Stimulated activated naive B cell treated with anti-CD40 and anti-IgM and Interleukin-4, amounts not matched to agents 10 μg/mL and 1 μg/mL and 100 μg/mL, for 72 hours (primary cell): ENCODE data around the gene AOAH.
"Not testable (repeated sequence)": the region's sequence is repeated elsewhere in the genome, so short reads cannot be mapped to it uniquely, and the experiment has no call there.

Experiments used
- ATAC-seq, 2 donors: fragments of 150-1000 bp; cut with Tn5 transposase; replicated peaks; 2 replicates each; pipeline ENCODE4 v1.10.0; 2021; ENCODE audit warnings: moderate library complexity in 1 of 2
- DNase-seq: peaks from one replicate; pipeline ENCODE4 v3.0.0; 2021
- H3K27ac Mint-ChIP-seq: one replicate; pipeline ENCODE4 v1.8.0; 2022; ENCODE audit warnings: mild to moderate bottlenecking, mixed read lengths
- H3K27me3 Mint-ChIP-seq, 2 donors: one replicate each; pipeline ENCODE4 v1.8.0; 2022; ENCODE audit warnings: mixed read lengths in 2 of 2
- H3K36me3 Mint-ChIP-seq, 2 donors: one replicate each; pipeline ENCODE4 v1.8.0; 2022; ENCODE audit warnings: mixed read lengths in 2 of 2, mild to moderate bottlenecking in 1 of 2
- H3K4me1 Mint-ChIP-seq, 2 donors: one replicate each; pipeline ENCODE4 v1.8.0; 2022; ENCODE audit warnings: mixed read lengths in 2 of 2, mild to moderate bottlenecking in 1 of 2
- H3K4me3 Mint-ChIP-seq, 2 donors: one replicate each; pipeline ENCODE4 v1.8.0; 2022; ENCODE audit warnings: mild to moderate bottlenecking in 2 of 2, mixed read lengths in 2 of 2, moderate library complexity in 1 of 2
- H3K9me3 Mint-ChIP-seq, 2 donors: one replicate each; pipeline ENCODE4 v1.8.0; 2022; ENCODE audit warnings: mixed read lengths in 2 of 2, mild to moderate bottlenecking in 1 of 2

AOAH gene

GRCh38 chr7:36703860-36704259 lies 20.4 kb downstream of the AOAH start:
- H3K9me3 Mint-ChIP-seq, ATAC-seq, H3K4me1 Mint-ChIP-seq, H3K4me3 Mint-ChIP-seq, H3K36me3 Mint-ChIP-seq, H3K27me3 Mint-ChIP-seq, DNase-seq, H3K27ac Mint-ChIP-seq: not testable (repeated sequence)

DNA sequence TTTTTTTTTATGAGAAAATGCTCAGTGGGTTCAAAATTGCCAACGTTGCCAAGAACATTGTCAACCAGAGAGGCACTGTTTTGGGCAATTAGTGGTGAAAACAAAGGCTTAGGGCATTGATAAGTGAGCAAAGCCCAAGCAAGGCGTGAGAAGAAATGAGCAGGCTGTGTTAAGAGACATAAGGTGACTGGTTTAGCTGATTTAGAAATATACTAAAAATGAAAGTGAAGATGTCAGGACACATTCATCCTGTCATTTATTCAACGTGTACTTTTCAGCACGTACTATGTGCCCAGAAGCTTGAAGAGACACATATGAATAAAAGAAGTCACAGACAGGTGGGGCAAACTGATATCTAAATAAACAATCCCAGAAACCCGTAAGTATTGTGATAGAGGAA lies 31.8 kb downstream of the AOAH start:
- no peaks in the 10 kb centered on the region for H3K9me3 Mint-ChIP-seq
- no peak overlapping the region for H3K4me3 Mint-ChIP-seq
- no peak overlapping the region for H3K27ac Mint-ChIP-seq
- DNase-seq (no peak), ATAC-seq (no peak)
- peaks cover 12 to 22% of the 10 kb centered on the region in 2 donors for H3K4me1 Mint-ChIP-seq
- no peaks in the 10 kb centered on the region for H3K36me3 Mint-ChIP-seq
- H3K27me3 Mint-ChIP-seq: no peaks in the 10 kb centered on the region

GRCh38 chr7:36691983-36692382 lies 32.3 kb downstream of the AOAH start:
- ATAC-seq: no peak
- no peak for DNase-seq
- Mint-ChIP-seq H3K9me3 (no peaks in the 10 kb centered on the region), H3K4me3 (no peak overlapping the region), H3K27ac (no peak overlapping the region), H3K36me3 (no peaks in the 10 kb centered on the region), H3K4me1 (peaks cover 12 to 22% of the 10 kb centered on the region in 2 donors), H3K27me3 (no peaks in the 10 kb centered on the region)

GRCh38 chr7:36690514-36691187 lies 33.6 kb downstream of the AOAH start:
- Mint-ChIP-seq H3K9me3 (no peaks in the 10 kb centered on the region), H3K27me3 (no peaks in the 10 kb centered on the region), H3K36me3 (no peaks in the 10 kb centered on the region), H3K4me1 (peaks cover 15 to 27% of the 10 kb centered on the region in 2 donors), H3K4me3 (peak overlapping the region in 1 of 2 donors; percentile 35), H3K27ac (peak overlapping the region; percentile 14)
- DNase-seq: no peak
- peak; percentile 62 to 73 for ATAC-seq

- ATAC-seq: peak in 1 of 2 donors; percentile 25
- no peak for DNase-seq
- no peaks in the 10 kb centered on the region for H3K36me3 Mint-ChIP-seq
- H3K9me3 Mint-ChIP-seq: no peaks in the 10 kb centered on the region
- peak overlapping the region in 1 of 2 donors; percentile 35 for H3K4me3 Mint-ChIP-seq
- H3K27ac Mint-ChIP-seq: peak overlapping the region; percentile 14
- H3K4me1 Mint-ChIP-seq: peaks cover 15 to 27% of the 10 kb centered on the region in 2 donors
- H3K27me3 Mint-ChIP-seq: no peaks in the 10 kb centered on the region
Measured at GRCh38 chr7:36690041-36690440, 34.3 kb downstream of the AOAH start.

- H3K9me3 Mint-ChIP-seq: no peaks in the 10 kb centered on the region
- ATAC-seq (peak; percentile 44 to 46), DNase-seq (no peak)
- H3K4me1 Mint-ChIP-seq: peaks cover 18 to 22% of the 10 kb centered on the region in 2 donors
- no peak overlapping the region for H3K27ac Mint-ChIP-seq
- no peak overlapping the region for H3K4me3 Mint-ChIP-seq
- H3K36me3 Mint-ChIP-seq: no peaks in the 10 kb centered on the region
- no peaks in the 10 kb centered on the region for H3K27me3 Mint-ChIP-seq
Measured at GRCh38 chr7:36686499-36686898, 37.8 kb downstream of the AOAH start.

DNA sequence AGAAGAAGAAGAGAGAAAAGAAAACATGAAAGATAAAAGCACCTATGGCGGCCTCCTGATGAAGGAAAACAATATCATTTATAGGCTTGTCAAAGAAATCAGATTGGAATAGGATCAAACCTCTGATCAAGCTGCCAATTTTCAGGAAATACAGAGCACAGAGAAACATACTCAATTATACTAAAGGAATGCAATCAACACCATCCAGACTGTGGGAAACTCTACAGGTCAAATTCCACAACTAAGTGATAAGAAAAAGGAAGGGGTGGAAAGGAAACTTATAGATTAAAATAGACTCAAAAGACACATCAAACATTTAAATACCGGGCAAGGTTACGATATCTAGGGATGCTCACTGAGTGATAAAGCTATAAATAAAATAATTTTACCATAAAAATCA lies 39.3 kb downstream of the AOAH start:
- Mint-ChIP-seq H3K4me1 (peaks cover 6% of the 10 kb centered on the region in 2 donors), H3K36me3 (no peaks in the 10 kb centered on the region), H3K4me3 (no peak overlapping the region), H3K27ac (peak overlapping the region; percentile 53), H3K27me3 (no peaks in the 10 kb centered on the region), H3K9me3 (no peaks in the 10 kb centered on the region)
- ATAC-seq (no peak), DNase-seq (no peak)

GRCh38 chr7:36683695-36684357 lies 40.5 kb downstream of the AOAH start:
- no peaks in the 10 kb centered on the region for H3K36me3 Mint-ChIP-seq
- ATAC-seq (no peak), DNase-seq (no peak)
- no peaks in the 10 kb centered on the region for H3K9me3 Mint-ChIP-seq
- no peak overlapping the region for H3K4me3 Mint-ChIP-seq
- peaks cover 6% of the 10 kb centered on the region in 2 donors for H3K4me1 Mint-ChIP-seq
- no peak overlapping the region for H3K27ac Mint-ChIP-seq
- no peaks in the 10 kb centered on the region for H3K27me3 Mint-ChIP-seq

DNA sequence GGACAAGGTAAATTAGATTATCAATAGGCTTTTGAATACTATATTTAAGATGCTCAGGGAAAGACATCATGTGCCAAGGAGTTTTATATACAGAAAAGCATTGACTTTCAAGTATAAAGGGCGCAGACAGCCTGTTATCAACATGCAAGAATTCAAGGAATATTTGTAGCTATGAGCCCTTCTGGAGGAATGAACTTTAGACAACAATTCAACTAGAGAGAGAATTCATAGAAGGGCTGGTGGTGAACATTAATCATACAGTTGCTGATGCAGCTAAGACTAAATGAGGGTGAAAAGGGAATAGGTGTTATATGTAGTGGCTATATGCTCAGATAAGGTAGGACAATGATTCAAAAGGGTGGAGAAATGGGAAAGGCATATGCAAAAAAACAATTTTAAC lies 41.2 kb downstream of the AOAH start:
- DNase-seq: no peak
- peaks cover 12 to 14% of the 10 kb centered on the region in 2 donors for H3K4me1 Mint-ChIP-seq
- H3K4me3 Mint-ChIP-seq: no peak overlapping the region
- no peaks in the 10 kb centered on the region for H3K9me3 Mint-ChIP-seq
- no peak for ATAC-seq
- no peaks in the 10 kb centered on the region for H3K27me3 Mint-ChIP-seq
- no peak overlapping the region for H3K27ac Mint-ChIP-seq
- H3K36me3 Mint-ChIP-seq: no peaks in the 10 kb centered on the region

DNA sequence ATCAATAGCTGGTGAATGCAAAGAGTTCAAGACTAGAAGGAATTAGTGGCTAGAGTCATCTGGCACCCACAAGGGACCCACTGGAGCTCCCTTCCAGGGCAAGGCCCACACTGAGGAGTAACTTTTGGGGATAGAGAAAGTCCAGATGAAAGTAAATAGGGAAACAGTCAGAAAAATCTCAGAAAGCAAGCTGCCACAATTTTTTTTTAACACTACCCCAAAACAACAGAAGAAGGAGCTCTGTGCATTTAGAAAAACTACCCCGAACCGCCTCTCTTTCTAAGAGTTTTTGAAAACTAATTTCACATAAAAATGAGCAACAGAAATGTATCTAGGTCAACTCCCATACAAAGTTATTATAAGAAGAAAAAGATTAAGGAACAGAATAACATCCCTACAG lies 42.2 kb downstream of the AOAH start:
- DNase-seq (no peak), ATAC-seq (no peak)
- Mint-ChIP-seq H3K36me3 (no peaks in the 10 kb centered on the region), H3K4me3 (no peak overlapping the region), H3K27ac (no peak overlapping the region), H3K27me3 (no peaks in the 10 kb centered on the region), H3K4me1 (peaks cover 16 to 24% of the 10 kb centered on the region in 2 donors), H3K9me3 (no peaks in the 10 kb centered on the region)

DNA sequence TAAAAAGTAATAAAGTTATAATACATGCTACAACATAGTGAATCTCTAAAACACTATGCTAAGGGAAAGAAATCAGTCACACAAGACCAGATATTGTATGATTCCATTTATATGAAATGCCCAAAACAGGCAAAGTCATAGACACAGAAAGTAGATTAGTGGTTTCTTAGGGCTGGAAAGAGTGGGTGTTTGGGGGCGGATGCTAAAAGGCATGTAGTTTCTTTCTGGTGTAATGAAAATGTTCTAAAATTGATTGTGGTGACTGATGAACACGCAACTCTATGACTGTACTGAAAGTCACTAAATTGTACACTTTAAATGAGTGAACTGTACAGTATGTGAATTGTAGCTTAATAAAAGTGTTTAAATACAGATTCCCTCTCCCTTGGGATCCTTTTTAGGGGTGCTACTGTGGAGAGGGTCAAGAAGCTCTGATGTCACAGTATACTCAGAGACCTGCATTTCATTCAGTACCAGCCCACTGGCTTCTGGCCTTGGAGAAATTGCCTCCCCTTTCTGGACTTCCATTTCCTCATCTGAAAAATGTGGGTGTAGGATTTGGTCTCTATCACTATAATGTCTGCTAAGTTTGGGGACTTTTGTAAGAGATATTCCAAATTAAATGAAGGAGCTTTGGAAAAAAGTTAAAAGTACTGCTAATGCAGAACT lies 46.4 kb downstream of the AOAH start:
- Mint-ChIP-seq H3K9me3 (no peaks in the 10 kb centered on the region), H3K27me3 (no peaks in the 10 kb centered on the region), H3K4me3 (peak overlapping the region; percentile 19 to 43), H3K27ac (peak overlapping the region; percentile 93), H3K4me1 (peaks cover 13 to 24% of the 10 kb centered on the region in 2 donors), H3K36me3 (no peaks in the 10 kb centered on the region)
- DNase-seq (no peak), ATAC-seq (peak; percentile 85 to 89)

DNA sequence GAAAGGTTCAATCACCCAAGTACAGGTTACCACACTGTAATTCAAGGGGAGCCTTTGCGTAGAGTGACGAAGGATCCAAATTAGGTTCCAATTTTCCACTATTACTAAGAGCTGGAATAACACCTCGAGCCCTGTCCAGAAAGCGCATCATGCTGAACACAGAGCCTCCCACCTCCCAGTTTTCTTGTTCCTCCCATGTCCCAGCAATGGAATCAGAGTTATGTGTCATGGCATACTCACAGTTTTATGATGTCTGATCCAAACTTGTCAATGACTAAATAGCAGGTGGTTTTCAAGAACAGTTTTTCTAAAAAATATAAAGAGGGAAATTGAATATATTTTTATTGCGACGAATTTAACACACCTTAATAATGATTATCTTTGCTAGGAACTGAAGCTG lies 50.6 kb downstream of the AOAH start:
- H3K4me3 Mint-ChIP-seq: no peak overlapping the region
- H3K36me3 Mint-ChIP-seq: peaks cover 0 to 2% of the 10 kb centered on the region in 2 donors
- no peak overlapping the region for H3K27ac Mint-ChIP-seq
- peaks cover 3 to 5% of the 10 kb centered on the region in 2 donors for H3K27me3 Mint-ChIP-seq
- peaks cover 0 to 2% of the 10 kb centered on the region in 2 donors for H3K9me3 Mint-ChIP-seq
- DNase-seq: no peak
- no peak for ATAC-seq
- peaks cover 18 to 37% of the 10 kb centered on the region in 2 donors for H3K4me1 Mint-ChIP-seq

DNA sequence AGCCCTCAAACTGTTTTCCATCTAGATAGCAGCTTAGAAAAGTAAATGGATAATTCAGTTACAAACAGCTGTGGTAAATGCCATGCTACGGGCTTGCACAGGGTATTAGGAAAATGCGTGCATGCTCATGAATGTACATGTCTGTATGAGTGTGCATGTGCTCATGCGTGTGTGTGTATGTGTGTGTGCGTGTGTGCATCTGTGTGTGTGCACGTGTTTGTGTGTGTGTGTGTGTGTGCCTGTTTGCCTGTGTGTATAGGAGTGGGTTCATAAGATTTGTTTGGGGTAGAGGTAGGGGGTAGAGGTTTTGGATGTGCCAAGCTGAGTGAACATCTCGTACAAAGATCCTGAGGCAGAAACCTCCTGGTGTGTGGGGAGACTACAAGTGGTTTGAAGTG lies 52.9 kb downstream of the AOAH start:
- H3K4me1 Mint-ChIP-seq: peaks cover 8 to 15% of the 10 kb centered on the region in 2 donors
- H3K4me3 Mint-ChIP-seq: no peak overlapping the region
- peaks cover 0 to 2% of the 10 kb centered on the region in 2 donors for H3K9me3 Mint-ChIP-seq
- peaks cover 0 to 2% of the 10 kb centered on the region in 2 donors for H3K36me3 Mint-ChIP-seq
- DNase-seq: no peak
- H3K27me3 Mint-ChIP-seq: peaks cover 3 to 5% of the 10 kb centered on the region in 2 donors
- no peak for ATAC-seq
- no peak overlapping the region for H3K27ac Mint-ChIP-seq

DNA sequence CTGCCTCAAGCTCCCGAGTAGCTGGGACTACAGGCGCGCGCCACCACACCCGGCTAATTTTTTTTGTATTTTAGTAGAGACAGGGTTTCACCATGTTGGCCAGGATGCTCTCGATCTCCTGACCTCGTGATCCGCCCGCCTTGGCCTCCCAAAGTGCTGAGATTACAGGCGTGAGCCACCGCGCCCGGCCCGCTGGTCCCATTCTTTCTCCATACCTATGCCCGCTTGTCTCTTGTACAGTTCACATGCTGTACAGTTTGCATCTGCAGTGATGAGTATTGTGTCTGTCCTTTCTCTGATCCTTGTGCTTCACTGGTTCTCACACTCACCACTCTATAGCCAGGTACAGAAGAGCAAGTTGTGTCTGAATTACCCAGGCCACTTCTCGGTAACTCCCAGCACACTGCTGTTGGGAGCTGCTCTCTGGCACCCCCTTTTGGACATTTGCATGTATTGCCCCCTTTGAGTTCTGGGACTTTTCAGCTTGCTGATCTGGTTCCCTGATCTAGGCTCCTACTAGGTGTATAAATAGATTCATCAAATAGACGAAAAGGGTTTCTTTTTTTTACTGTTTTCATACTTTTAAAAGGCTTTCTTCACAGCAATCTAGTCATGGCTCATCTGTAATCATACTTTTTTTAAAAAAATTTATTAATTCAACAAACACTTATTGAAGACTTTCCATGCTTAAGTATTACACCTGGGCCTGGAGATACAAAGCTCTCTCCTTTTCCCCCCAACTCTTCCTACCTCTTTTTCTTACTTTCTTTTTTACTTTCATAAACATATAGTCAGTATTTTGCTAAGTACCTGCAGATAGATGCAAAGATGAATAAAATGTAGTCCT lies 53.5 kb downstream of the AOAH start:
- Mint-ChIP-seq H3K27me3 (peaks cover 3 to 5% of the 10 kb centered on the region in 2 donors), H3K36me3 (peaks cover 0 to 2% of the 10 kb centered on the region in 2 donors), H3K4me1 (peaks cover 8 to 15% of the 10 kb centered on the region in 2 donors), H3K4me3 (peak overlapping the region in 1 of 2 donors; percentile 46), H3K27ac (no peak overlapping the region), H3K9me3 (peaks cover 0 to 2% of the 10 kb centered on the region in 2 donors)
- ATAC-seq (peak; percentile 84 to 86), DNase-seq (peak; percentile 31)
